GM12875 (cell line): Measurements from ENCODE around the gene SIPA1L3.
"Not testable (repeated sequence)": the region's sequence is repeated elsewhere in the genome, so short reads cannot be mapped to it uniquely, and the experiment has no call there.

Source experiments
- H3K4me3 ChIP-seq: one replicate; pipeline ENCODE4 v1.5.1; 2011; ENCODE audit warnings: low read depth, low read length, control low read depth
- CTCF ChIP-seq: IDR thresholded peaks from 2 replicates; pipeline ENCODE4 v1.5.1; 2011; ENCODE audit warnings: low read depth, mild to moderate bottlenecking, control low read depth, inconsistent platforms, low read length, moderate library complexity, borderline replicate concordance; ENCODE audit not compliant: insufficient read depth

Gene SIPA1L3

GRCh38 chr19:38060331-38060730 is 153.3 kb downstream of the SIPA1L3 start:
- H3K4me3 ChIP-seq, result no peak overlapping the region
- no peak for TF ChIP-seq CTCF

- TF ChIP-seq CTCF, result no peak
- H3K4me3 ChIP-seq, result no peak overlapping the region
These were observed 154.3 kb downstream of the SIPA1L3 start for GRCh38 chr19:38061294-38061693.

GRCh38 chr19:38062959-38063761 is 156.2 kb downstream of the SIPA1L3 start:
- no peak for TF ChIP-seq CTCF
- no peak overlapping the region for H3K4me3 ChIP-seq

- TF ChIP-seq CTCF, result no peak
These were observed 156.9 kb downstream of the SIPA1L3 start for GRCh38 chr19:38063928-38064327.

GRCh38 chr19:38064661-38065425 is 157.8 kb downstream of the SIPA1L3 start:
- no peak overlapping the region for H3K4me3 ChIP-seq
- TF ChIP-seq CTCF, result no peak

More at GRCh38 chr19:38063928-38064327, 156.9 kb downstream of the SIPA1L3 start:
- no peak overlapping the region for H3K4me3 ChIP-seq

- H3K4me3 ChIP-seq, result not testable (repeated sequence)
These were observed 158.8 kb downstream of the SIPA1L3 start for GRCh38 chr19:38065775-38066174.

GRCh38 chr19:38068826-38069225 is 161.8 kb downstream of the SIPA1L3 start:
- TF ChIP-seq CTCF, result no peak
- no peak overlapping the region for H3K4me3 ChIP-seq
